Measurements from ENCODE around the gene RAI1.
A peak's percentile ranks its signal among the peaks of the same experiment; 100 is the strongest.

RAI1 gene

DNA sequence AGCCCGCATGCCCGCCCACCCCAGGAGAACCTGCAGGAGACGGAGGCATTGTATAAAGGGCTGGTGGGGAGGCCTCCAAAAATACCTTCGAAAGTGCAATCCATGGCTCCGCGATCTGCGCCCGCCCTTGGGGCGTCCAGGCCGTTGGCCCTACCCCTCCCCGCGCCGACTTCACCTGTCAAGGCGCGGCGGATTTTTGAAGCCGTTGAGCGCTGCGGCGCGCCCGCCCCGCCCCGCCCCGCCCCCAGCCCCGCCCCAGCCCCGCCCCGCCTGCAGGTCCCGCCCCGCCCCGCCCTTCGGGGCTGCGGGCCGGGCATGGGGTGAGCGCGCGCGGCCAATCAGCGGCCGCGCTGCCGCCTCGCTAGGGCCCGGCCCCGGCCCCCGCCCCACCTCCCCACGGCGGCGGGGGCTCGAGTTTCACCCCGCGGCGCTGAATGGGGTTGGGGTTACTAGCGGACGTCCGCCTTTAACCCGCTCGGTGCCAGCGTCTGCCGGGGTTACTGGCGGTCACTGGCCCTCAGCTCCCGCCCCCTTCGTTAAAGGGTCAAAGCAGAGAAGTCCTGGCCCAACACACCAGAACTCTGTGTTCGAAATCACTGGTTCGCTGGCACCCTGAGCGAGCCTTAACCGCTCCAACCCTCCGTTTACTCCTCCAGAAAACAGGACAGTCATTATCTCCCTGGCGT, 142.3 kb downstream of the RAI1 start:
- H3K4me1 ChIP-seq, result peaks cover 5 to 87% (median 53%) of the 10 kb centered on the region in 4 donors
- H3K27ac ChIP-seq, result peak overlapping the region; percentile 78 to 92
- intact Hi-C loops (cut with DNase I; ENCODE audit: low total_unique reads), result no loop called here
- no peaks in the 10 kb centered on the region for H3K9me3 ChIP-seq
- H3K27me3 ChIP-seq, result no peaks in the 10 kb centered on the region
- TF ChIP-seq, protein P1, sequence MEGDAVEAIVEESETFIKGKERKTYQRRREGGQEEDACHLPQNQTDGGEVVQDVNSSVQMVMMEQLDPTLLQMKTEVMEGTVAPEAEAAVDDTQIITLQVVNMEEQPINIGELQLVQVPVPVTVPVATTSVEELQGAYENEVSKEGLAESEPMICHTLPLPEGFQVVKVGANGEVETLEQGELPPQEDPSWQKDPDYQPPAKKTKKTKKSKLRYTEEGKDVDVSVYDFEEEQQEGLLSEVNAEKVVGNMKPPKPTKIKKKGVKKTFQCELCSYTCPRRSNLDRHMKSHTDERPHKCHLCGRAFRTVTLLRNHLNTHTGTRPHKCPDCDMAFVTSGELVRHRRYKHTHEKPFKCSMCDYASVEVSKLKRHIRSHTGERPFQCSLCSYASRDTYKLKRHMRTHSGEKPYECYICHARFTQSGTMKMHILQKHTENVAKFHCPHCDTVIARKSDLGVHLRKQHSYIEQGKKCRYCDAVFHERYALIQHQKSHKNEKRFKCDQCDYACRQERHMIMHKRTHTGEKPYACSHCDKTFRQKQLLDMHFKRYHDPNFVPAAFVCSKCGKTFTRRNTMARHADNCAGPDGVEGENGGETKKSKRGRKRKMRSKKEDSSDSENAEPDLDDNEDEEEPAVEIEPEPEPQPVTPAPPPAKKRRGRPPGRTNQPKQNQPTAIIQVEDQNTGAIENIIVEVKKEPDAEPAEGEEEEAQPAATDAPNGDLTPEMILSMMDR (IDR thresholded peaks at IDR 0.05), result no peak
- peak overlapping the region; percentile 64 for H3K4me3 ChIP-seq
- peak; percentile 84 to 96 for DNase-seq
- peaks cover 12 to 29% (median 16%) of the 10 kb centered on the region in 3 donors for H3K36me3 ChIP-seq

DNA sequence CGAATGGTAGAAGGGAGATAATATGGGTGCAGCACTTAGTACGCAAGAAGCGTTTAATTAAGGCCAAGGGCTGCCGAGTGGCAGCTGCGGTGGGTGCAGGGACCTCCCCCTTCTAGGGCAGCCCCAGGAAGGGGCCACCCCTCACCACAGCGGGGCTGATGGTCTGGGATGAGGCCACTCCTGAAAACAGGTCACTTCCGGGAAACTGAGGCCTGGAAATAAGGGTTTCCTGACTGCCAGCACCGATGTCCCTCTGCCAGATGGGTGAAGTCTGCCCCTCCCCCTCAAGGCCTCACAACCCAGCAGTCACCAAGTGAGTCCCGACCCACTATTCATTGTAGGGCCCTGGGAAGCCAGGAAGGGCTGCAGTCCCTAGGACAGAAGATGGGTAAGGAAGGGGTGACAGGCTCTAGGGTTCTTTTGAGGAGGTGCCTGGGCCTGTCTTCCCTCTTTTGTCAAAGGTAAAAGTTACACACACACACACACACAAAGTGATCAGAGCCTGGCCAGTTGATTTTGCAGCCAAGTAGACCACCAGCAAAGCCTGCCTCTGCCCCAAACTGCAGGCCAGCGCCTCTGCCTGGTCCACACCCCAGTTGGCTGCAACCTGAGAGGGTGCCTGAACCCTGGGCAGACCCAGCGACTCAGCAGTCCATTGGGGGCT, 143.0 kb downstream of the RAI1 start:
- Histone ChIP-seq H3K4me1 (peaks cover 5 to 82% (median 50%) of the 10 kb centered on the region in 4 donors), H3K4me3 (peak overlapping the region; percentile 64), H3K27me3 (no peaks in the 10 kb centered on the region), H3K36me3 (peaks cover 8 to 22% (median 9%) of the 10 kb centered on the region in 3 donors), H3K9me3 (no peaks in the 10 kb centered on the region), H3K27ac (peak overlapping the region; percentile 78 to 92)
- intact Hi-C loops (cut with DNase I; ENCODE audit: low total_unique reads), result no loop called here
- DNase-seq, result no peak
- TF ChIP-seq, protein P1 (IDR thresholded peaks at IDR 0.05), result no peak

- Histone ChIP-seq H3K27me3 (no peaks in the 10 kb centered on the region), H3K36me3 (peaks cover under 1 to 15% (median 2%) of the 10 kb centered on the region in 3 donors), H3K4me3 (peak overlapping the region in 1 of 2 donors; percentile 64), H3K27ac (peak overlapping the region; percentile 78 to 92), H3K4me1 (peaks cover 5 to 80% (median 47%) of the 10 kb centered on the region in 4 donors), H3K9me3 (no peaks in the 10 kb centered on the region)
- TF ChIP-seq, protein P1 (IDR thresholded peaks at IDR 0.05), result no peak
- DNase-seq, result peak; percentile 73 to 92
- intact Hi-C loops (cut with DNase I; ENCODE audit: low total_unique reads), result loop anchor here (5.0 kb wide), 1 partner anchor 1682 kb away; no protein-coding TSS in a partner anchor
These were observed 143.7 kb downstream of the RAI1 start for GRCh38 chr17:17824783-17825614.

DNA sequence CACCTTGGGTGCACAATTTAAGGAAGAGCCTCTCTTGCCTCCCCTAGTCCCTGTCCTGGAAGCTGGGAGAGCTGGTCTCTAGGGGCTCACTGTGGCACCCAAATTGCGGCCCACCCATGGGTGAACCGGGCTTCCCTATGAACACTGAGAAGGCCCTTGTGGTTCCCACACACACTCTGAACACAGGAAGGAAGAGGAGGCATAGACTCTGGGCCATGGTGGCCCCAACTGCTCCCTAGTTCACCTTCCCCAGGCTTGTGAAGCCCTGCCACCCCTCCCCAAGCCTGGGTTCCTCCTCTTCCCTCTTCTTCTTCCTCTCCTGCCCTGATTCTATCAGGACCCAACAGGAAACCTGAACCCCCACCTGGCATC, 145.1 kb downstream of the RAI1 start:
- Histone ChIP-seq H3K9me3 (no peaks in the 10 kb centered on the region), H3K4me1 (peaks cover 5 to 79% (median 42%) of the 10 kb centered on the region in 4 donors), H3K4me3 (no peak overlapping the region), H3K27me3 (no peaks in the 10 kb centered on the region), H3K27ac (peak overlapping the region in 1 of 2 donors; percentile 65), H3K36me3 (peaks cover 0 to 9% (median 0%) of the 10 kb centered on the region in 3 donors)
- intact Hi-C loops (cut with DNase I; ENCODE audit: low total_unique reads), result loop anchor here (5.0 kb wide), 1 partner anchor 1681 kb away; no protein-coding TSS in a partner anchor
- no peak for DNase-seq
- TF ChIP-seq, protein P1 (IDR thresholded peaks at IDR 0.05), result no peak

All from tibial artery (tissue), 4 donors.